Hepatocyte (in vitro differentiated cells): Measurements from ENCODE around the gene TDRD3.

Experiments used
- EZH2 ChIP-seq: fragments of 200-600 bp; sonication (generic); IDR thresholded peaks from 2 replicates; pipeline ENCODE4 v1.6.1; 2016; ENCODE audit warnings: antibody characterized with exemption, mild to moderate bottlenecking, borderline replicate concordance
- EZH2phosphoT487 ChIP-seq: fragments of 200-600 bp; sonication (generic); IDR thresholded peaks from one replicate; pipeline ENCODE4 v1.6.1; 2018; ENCODE audit warnings: antibody characterized with exemption, mild to moderate bottlenecking, low read depth, moderate library complexity; ENCODE audit not compliant: unreplicated experiment, severe bottlenecking
- TF ChIP-seq, protein P1 (sequence below): fragments of 200-600 bp; sonication (generic); IDR thresholded peaks from 2 replicates; pipeline ENCODE4 v1.5.1; 2016; ENCODE audit warnings: antibody characterized with exemption, mild to moderate bottlenecking; ENCODE audit not compliant: poor library complexity

- TF ChIP-seq, protein P1, sequence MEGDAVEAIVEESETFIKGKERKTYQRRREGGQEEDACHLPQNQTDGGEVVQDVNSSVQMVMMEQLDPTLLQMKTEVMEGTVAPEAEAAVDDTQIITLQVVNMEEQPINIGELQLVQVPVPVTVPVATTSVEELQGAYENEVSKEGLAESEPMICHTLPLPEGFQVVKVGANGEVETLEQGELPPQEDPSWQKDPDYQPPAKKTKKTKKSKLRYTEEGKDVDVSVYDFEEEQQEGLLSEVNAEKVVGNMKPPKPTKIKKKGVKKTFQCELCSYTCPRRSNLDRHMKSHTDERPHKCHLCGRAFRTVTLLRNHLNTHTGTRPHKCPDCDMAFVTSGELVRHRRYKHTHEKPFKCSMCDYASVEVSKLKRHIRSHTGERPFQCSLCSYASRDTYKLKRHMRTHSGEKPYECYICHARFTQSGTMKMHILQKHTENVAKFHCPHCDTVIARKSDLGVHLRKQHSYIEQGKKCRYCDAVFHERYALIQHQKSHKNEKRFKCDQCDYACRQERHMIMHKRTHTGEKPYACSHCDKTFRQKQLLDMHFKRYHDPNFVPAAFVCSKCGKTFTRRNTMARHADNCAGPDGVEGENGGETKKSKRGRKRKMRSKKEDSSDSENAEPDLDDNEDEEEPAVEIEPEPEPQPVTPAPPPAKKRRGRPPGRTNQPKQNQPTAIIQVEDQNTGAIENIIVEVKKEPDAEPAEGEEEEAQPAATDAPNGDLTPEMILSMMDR = no peak
- no peak for TF ChIP-seq EZH2phosphoT487
- TF ChIP-seq EZH2 = no peak
These were observed 40.0 kb upstream of the TDRD3 start for GRCh38 chr13:60356970-60357369.
